ENCODE measurements around the gene WNK4. TPM values are rescaled to one million over a fixed set of nuclear protein-coding genes. Genes with fewer than 3 reads are reported as not detected.

The WNK4 gene
- polyA plus RNA-seq, 1 donor from 2014 or later = 0.10 TPM

- H3F3A ChIP-seq (ENCODE audit: insufficient read depth, low read length, poor library complexity, severe bottlenecking) = no peaks in the 10 kb centered on the region
- no peak overlapping the region for H3K27ac ChIP-seq (ENCODE audit: low read length)
- no peaks in the 10 kb centered on the region for H3K9me2 ChIP-seq (ENCODE audit: insufficient read depth, low read length)
- no peak overlapping the region for H3K4me3 ChIP-seq (ENCODE audit: low read length)
- H3K36me3 ChIP-seq (ENCODE audit: insufficient read depth, low read length) = no peaks in the 10 kb centered on the region
- no peak for TF ChIP-seq EZH2 (IDR thresholded peaks at IDR 0.05; ENCODE audit: borderline replicate concordance, insufficient read depth, low read length, poor library complexity, severe bottlenecking)
- no peak overlapping the region for H3K4me2 ChIP-seq (ENCODE audit: low read length)
- H3K9ac ChIP-seq (ENCODE audit: low read length) = no peak overlapping the region
- no peaks in the 10 kb centered on the region for H4K20me1 ChIP-seq (ENCODE audit: insufficient read depth)
- peaks cover 3% of the 10 kb centered on the region for H3K27me3 ChIP-seq (ENCODE audit: insufficient read depth, low read depth, low read length)
- no peak overlapping the region for H2AFZ ChIP-seq (ENCODE audit: low read depth, low read length)
- no peaks in the 10 kb centered on the region for H3K9me3 ChIP-seq (ENCODE audit: low read length)
- H3K79me2 ChIP-seq (replicated peaks; ENCODE audit: insufficient read depth, low read length) = no peaks in the 10 kb centered on the region
Measured at GRCh38 chr17:42804918-42805367, 24.5 kb downstream of the WNK4 start.

DNA sequence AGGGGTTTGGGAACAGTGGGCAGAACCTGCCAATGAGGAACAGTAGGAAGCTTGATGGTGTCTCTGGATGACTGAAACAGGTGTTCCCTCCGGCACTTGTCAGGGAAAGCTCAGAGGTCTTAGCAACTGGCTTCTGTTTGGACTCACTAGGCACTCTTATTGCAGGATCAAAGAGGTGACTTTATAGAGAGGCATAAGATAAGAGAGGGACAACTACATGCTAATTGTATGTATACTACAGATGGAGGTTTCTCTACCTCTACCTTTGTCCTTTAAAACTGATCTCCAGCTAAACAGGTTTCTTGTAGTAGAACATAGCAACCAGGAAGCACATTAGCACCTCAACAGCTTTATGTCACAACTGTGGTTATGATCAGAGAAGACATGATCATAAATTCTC is 25.8 kb downstream of the WNK4 start:
- Histone ChIP-seq H3K27me3 (ENCODE audit: insufficient read depth, low read depth, low read length) (peaks cover 3% of the 10 kb centered on the region), H3K9me3 (ENCODE audit: low read length) (no peaks in the 10 kb centered on the region), H3K4me2 (ENCODE audit: low read length) (no peak overlapping the region), H3K27ac (ENCODE audit: low read length) (no peak overlapping the region), H4K20me1 (ENCODE audit: insufficient read depth) (no peaks in the 10 kb centered on the region), H3K36me3 (ENCODE audit: insufficient read depth, low read length) (no peaks in the 10 kb centered on the region), H3K79me2 (replicated peaks; ENCODE audit: insufficient read depth, low read length) (no peaks in the 10 kb centered on the region), H3K4me3 (ENCODE audit: low read length) (no peak overlapping the region), H3F3A (ENCODE audit: insufficient read depth, low read length, poor library complexity, severe bottlenecking) (no peaks in the 10 kb centered on the region), H3K9me2 (ENCODE audit: insufficient read depth, low read length) (no peaks in the 10 kb centered on the region), H2AFZ (ENCODE audit: low read depth, low read length) (no peak overlapping the region), H3K9ac (ENCODE audit: low read length) (no peak overlapping the region)
- TF ChIP-seq EP300 (conservative IDR thresholded peaks at IDR 0.05; ENCODE audit: poor library complexity, severe bottlenecking) = no peak
- TF ChIP-seq, protein P1, sequence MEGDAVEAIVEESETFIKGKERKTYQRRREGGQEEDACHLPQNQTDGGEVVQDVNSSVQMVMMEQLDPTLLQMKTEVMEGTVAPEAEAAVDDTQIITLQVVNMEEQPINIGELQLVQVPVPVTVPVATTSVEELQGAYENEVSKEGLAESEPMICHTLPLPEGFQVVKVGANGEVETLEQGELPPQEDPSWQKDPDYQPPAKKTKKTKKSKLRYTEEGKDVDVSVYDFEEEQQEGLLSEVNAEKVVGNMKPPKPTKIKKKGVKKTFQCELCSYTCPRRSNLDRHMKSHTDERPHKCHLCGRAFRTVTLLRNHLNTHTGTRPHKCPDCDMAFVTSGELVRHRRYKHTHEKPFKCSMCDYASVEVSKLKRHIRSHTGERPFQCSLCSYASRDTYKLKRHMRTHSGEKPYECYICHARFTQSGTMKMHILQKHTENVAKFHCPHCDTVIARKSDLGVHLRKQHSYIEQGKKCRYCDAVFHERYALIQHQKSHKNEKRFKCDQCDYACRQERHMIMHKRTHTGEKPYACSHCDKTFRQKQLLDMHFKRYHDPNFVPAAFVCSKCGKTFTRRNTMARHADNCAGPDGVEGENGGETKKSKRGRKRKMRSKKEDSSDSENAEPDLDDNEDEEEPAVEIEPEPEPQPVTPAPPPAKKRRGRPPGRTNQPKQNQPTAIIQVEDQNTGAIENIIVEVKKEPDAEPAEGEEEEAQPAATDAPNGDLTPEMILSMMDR (IDR thresholded peaks at IDR 0.05; ENCODE audit: poor library complexity, severe bottlenecking) = no peak

GRCh38 chr17:42809250-42809649 is 28.8 kb downstream of the WNK4 start:
- no peaks in the 10 kb centered on the region for H3K9me2 ChIP-seq (ENCODE audit: insufficient read depth, low read length)
- no peak overlapping the region for H3K4me3 ChIP-seq (ENCODE audit: low read length)
- no peak overlapping the region for H3K9ac ChIP-seq (ENCODE audit: low read length)
- H2AFZ ChIP-seq (ENCODE audit: low read depth, low read length) = no peak overlapping the region
- no peaks in the 10 kb centered on the region for H3K36me3 ChIP-seq (ENCODE audit: insufficient read depth, low read length)
- H3K27ac ChIP-seq (ENCODE audit: low read length) = no peak overlapping the region
- H3K9me3 ChIP-seq (ENCODE audit: low read length) = no peaks in the 10 kb centered on the region
- H3K79me2 ChIP-seq (replicated peaks; ENCODE audit: insufficient read depth, low read length) = no peaks in the 10 kb centered on the region
- H3F3A ChIP-seq (ENCODE audit: insufficient read depth, low read length, poor library complexity, severe bottlenecking) = no peaks in the 10 kb centered on the region
- no peak for TF ChIP-seq RAD21 (conservative IDR thresholded peaks at IDR 0.05)
- no peak for TF ChIP-seq TAF1 (IDR thresholded peaks at IDR 0.05; ENCODE audit: low read depth)
- no peak for TF ChIP-seq EP300 (conservative IDR thresholded peaks at IDR 0.05; ENCODE audit: poor library complexity, severe bottlenecking)
- TF ChIP-seq, protein P1 (IDR thresholded peaks at IDR 0.05; ENCODE audit: poor library complexity, severe bottlenecking) = no peak
- TF ChIP-seq POLR2AphosphoS5 (IDR thresholded peaks at IDR 0.05) = no peak
- no peak for TF ChIP-seq SMC3 (conservative IDR thresholded peaks at IDR 0.05; ENCODE audit: poor library complexity)
- no peak for TF ChIP-seq EZH2 (IDR thresholded peaks at IDR 0.05; ENCODE audit: borderline replicate concordance, insufficient read depth, low read length, poor library complexity, severe bottlenecking)
- TF ChIP-seq, protein P2, sequence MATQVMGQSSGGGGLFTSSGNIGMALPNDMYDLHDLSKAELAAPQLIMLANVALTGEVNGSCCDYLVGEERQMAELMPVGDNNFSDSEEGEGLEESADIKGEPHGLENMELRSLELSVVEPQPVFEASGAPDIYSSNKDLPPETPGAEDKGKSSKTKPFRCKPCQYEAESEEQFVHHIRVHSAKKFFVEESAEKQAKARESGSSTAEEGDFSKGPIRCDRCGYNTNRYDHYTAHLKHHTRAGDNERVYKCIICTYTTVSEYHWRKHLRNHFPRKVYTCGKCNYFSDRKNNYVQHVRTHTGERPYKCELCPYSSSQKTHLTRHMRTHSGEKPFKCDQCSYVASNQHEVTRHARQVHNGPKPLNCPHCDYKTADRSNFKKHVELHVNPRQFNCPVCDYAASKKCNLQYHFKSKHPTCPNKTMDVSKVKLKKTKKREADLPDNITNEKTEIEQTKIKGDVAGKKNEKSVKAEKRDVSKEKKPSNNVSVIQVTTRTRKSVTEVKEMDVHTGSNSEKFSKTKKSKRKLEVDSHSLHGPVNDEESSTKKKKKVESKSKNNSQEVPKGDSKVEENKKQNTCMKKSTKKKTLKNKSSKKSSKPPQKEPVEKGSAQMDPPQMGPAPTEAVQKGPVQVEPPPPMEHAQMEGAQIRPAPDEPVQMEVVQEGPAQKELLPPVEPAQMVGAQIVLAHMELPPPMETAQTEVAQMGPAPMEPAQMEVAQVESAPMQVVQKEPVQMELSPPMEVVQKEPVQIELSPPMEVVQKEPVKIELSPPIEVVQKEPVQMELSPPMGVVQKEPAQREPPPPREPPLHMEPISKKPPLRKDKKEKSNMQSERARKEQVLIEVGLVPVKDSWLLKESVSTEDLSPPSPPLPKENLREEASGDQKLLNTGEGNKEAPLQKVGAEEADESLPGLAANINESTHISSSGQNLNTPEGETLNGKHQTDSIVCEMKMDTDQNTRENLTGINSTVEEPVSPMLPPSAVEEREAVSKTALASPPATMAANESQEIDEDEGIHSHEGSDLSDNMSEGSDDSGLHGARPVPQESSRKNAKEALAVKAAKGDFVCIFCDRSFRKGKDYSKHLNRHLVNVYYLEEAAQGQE (IDR thresholded peaks at IDR 0.05; ENCODE audit: borderline replicate concordance) = no peak
- no peak for TF ChIP-seq MXI1 (conservative IDR thresholded peaks at IDR 0.05; ENCODE audit: poor library complexity, severe bottlenecking)
- H4K20me1 ChIP-seq (ENCODE audit: insufficient read depth) = no peaks in the 10 kb centered on the region
- no peak overlapping the region for H3K4me2 ChIP-seq (ENCODE audit: low read length)
- no peaks in the 10 kb centered on the region for H3K27me3 ChIP-seq (ENCODE audit: insufficient read depth, low read depth, low read length)
